GM19025 (cell line): ENCODE data around the gene RASA3.

ENCODE experiments used
- ATAC-seq: cut with Tn5 transposase; IDR thresholded peaks from one replicate; pipeline ENCODE4 v1.9.1; 2021; ENCODE audit warnings: mild to moderate bottlenecking, low read depth, moderate library complexity; ENCODE audit not compliant: unreplicated experiment

Gene RASA3

DNA sequence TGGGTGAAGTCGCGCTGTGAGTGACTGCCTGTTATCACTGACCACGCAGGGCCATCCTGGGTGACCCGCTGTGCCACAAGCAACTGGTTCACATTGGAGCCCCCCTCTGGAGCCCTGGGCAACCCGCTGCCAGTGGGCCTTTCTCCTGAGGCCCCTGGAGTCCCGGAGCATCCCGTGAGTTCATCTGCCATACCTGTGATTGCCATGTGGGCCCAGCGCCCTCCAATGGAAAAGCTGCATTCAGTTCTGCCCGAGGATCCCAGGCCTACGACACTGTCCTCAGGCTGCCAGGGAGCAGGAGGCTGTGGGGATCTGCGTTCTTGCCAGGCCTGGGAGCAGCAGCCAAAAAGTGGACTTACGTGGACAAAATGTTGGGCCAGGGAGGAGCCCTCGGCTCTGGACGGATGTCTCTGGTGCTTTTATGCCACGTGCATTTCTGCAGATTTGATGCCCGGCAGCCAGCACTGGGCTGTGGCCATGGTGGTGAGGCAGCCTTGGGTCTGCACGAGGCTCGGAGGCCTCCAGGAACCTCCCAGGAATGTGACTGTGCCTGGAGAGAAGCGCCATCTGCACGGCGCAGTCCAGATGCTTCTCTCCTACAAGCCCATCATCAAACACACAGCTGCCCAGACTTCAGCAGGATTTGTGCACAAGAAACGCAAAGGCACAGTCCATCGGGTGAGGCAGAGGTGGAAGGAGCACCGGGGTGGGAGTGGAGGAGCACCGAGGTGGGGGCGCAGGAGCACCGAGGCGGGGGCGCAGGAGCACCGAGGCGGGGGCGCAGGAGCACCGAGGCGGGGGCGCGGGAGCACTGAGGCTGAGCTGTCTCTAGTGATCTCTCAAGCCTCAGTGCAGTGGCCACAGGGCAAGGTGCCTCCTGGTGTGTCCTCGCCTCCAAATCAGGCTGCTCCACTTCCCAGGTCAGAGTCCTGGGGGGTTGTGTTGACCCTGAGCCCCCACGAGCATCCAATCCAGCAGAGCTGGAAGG lies 202.5 kb downstream of the RASA3 start:
- no peak for ATAC-seq

DNA sequence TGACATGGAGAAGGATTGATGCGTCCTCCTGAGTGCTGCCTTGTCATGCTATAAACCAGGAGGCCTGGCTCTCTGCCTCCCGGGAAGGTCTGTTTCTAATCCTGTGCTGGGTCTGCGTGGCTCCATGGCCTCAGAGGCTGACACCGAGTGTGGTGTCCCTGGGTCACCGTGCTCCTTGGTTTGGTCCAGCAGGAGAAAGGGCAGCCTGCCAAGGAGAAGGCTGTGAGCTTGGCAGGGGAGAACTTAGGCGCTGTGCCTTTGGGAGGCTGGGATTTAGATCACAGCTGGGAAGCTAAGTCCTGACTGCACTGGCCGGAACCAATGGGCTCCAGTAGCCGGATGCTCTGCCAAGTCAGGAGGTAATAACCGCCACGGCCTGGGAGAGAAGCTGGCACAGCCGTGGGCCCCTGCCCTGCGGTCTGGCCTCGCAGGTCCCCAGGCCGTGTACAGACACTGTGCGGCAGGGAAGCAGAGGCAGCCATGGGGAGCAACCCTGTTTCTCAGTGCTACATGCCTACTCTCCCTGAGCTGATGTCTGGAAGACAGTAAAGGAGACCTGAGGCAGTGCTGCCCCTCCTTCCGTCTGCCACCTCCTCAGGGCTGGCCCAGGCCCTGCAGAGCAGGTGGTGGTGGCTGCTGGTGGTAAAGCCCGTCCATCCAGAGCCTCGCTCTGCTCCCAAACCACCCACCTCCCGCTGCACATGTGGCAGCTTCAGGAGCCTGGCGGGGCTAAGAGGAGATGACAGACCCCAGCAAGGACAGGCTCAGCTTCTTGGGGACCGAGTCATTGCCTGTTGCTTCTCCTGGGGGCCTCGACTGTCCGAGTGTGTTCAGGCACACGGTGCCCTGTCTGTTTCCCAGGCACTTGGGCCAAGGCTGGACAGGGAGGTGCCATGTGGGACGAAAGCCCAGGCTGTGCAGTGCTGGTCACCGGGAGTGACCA lies 203.5 kb downstream of the RASA3 start:
- ATAC-seq: no peak
